ENCODE measurements around the gene NUP210.

DNA sequence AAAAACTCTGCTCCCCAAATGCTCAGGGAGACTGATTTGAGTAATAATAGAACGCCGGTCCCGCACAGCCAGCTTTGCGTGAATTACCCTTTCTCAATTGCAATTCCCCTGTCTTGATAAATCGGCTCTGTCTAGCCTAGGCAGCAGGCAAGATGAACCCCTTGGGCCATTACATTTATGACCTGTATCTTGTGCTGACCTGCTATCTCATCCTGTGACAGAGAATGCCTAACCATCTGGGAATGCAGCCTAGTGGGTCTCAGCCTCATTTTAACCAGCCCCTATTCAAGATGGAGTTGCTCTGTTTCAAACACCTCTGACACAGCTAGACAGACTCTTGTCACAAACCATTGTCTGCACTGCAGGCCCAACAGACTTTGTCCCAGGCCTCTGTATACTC, 13.8 kb upstream of the NUP210 start:
- TF ChIP-seq CTCF (IDR thresholded peaks at IDR 0.05) = no peak
- no peak for TF ChIP-seq POLR2A (IDR thresholded peaks at IDR 0.05)

Data from thyroid gland (tissue), 4 donors.